CD4-positive, alpha-beta T cell treated with Interleukin-15 for 1 hour (primary cell): ENCODE measurements around the gene ATF5.
A peak's percentile ranks its signal among the peaks of the same experiment; 100 is the strongest.
"Not testable (repeated sequence)": the region's sequence is repeated elsewhere in the genome, so short reads cannot be mapped to it uniquely, and the experiment has no call there.

ENCODE experiments used
- DNase-seq: peaks from one replicate; pipeline ENCODE4 v3.0.0-alpha.2; 2020

Gene ATF5

GRCh38 chr19:49923055-49924003 lies 5.7 kb upstream of the ATF5 start:
- no peak for DNase-seq

DNA sequence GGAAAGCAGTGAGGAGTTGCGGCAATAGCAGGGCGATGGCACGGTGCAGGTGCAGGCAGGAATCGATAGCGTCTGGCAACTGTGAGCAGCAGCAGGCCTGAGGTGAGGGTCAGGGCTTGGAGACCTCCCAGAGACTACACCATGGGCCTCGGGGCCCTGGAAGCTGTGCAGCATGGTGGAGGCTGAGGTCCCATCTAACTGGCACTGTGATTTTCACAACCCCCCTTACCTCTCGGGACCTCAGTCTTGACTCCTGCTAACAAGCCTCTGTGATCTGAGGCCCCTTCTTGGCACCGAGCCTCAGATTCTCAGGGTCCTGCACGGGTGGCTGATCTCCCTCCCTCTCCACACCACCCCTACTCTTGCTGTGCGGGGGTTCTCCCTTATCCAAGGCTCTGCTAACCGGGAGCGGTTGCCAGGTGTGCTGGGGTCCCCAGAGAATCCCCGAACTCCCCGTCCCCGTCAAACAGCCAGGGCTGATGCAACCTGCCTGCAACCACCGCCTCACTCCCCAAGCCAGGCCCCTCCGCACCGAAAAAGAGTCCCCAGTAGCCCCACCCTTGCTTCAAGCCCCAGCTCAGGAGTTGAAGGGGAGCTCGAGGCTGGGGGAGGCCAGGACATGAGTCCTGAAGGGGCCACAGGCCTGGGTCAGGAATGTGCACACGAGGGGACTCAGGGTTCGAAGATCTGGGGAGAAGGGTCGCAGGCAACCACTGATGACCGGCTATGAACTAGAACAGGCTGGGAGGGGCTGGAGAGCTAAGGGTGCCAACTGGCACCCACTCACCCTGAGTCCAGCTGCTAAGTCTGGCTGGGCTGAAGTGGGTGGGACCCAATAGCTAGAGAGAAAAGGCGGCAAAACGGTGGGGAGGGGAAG lies 4.8 kb upstream of the ATF5 start:
- DNase-seq = no peak

GRCh38 chr19:49924881-49925210 lies 4.2 kb upstream of the ATF5 start:
- not testable (repeated sequence) for DNase-seq

DNA sequence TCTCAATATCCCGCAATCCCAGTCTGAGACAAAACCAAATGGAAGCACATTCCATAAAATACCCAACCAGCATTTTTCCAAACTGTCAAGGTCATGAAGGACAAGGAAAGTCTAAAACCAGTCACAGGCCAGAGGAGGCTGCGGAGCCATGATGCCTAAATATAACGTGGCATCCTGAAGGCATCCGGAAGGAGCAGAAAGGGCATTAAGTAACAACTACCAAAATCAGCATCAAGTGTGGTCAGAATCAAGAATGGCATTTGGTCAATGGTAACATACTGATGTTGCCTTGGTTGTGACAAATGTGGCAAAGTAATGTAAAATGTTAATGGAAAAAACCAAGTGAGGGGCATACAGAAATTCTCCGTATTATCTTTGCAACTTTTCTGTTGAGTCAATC lies 3.5 kb upstream of the ATF5 start:
- DNase-seq = no peak

- DNase-seq = no peak
These were observed 2.5 kb upstream of the ATF5 start for GRCh38 chr19:49926515-49926914.

GRCh38 chr19:49927526-49928264 lies 1.3 kb upstream of the ATF5 start:
- DNase-seq = no peak

GRCh38 chr19:49929611-49930482 lies 842 bp downstream of the ATF5 start:
- DNase-seq = peak; percentile 97

DNA sequence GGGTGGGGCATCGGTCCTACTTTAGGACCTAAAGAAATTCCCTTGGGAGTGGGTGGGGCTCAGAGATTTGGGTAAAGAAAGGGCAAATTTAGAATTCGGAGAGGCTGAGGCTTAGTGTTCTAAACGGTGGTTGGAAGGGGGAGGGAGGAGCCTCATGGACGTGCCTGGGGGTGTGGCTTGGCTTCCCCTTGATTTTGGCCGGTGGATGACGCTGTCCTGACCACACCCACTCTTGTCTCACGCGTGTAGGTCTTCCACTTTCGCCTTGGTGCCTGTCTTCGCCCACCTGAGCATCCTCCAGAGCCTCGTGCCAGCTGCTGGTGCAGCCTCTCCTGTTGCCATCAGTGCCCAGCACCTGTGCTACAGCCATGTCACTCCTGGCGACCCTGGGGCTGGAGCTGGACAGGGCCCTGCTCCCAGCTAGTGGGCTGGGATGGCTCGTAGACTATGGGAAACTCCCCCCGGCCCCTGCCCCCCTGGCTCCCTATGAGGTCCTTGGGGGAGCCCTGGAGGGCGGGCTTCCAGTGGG lies 1.5 kb downstream of the ATF5 start:
- DNase-seq = peak; percentile 49

DNA sequence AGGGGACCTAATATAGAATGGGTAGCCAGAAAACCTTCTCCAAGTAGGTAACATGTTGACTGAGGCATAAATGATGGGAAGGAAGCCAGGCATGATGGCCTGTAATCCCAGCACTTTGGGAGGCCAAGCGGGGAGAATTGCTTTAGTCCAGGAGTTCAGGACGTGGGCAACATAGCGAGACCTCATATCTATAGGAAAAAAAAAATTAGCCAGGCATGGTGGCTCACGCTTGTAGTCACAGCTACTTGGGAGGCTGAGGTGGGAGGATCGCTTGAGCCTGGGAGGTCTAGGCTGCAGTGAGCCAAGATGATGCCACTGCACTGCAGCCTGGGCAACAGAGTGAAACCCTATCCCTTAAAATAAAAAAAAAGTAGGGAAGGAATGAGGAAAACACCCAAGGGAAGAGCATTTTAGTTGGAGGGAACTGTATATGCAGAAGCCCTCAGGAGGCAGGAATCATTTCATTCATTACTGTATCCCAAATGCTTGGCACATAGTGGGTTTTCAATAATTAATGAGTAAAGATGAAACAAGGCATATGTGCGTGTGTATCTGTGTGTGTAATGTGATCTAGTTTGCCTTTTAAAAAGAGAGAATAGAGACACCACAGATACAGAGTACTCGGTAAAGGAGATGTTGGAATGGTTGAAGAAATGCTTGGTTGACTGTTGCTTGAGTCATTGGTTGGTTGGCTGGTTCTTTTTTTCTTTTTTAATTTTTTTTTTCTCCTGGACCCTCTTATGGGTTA lies 2.5 kb downstream of the ATF5 start:
- no peak for DNase-seq

DNA sequence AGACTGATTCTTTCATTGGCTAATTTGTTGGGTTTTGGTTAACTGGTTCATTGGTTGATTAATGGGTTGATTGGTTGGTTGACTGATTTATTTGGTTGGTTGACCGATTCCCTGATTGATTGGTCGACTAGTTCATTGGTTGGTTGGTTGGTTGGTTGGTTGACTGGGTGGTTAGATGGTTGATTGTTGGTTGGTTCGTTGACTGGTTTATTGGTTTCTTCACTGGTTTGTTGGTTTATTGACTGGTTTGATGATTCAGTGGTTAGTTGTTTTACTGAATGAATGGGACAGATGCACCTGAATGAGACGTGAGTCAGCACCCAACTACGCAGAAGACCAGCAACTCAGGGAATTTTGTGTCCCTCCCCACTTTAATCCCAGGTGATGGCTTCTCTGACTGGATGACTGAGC lies 3.0 kb downstream of the ATF5 start:
- DNase-seq = no peak

DNA sequence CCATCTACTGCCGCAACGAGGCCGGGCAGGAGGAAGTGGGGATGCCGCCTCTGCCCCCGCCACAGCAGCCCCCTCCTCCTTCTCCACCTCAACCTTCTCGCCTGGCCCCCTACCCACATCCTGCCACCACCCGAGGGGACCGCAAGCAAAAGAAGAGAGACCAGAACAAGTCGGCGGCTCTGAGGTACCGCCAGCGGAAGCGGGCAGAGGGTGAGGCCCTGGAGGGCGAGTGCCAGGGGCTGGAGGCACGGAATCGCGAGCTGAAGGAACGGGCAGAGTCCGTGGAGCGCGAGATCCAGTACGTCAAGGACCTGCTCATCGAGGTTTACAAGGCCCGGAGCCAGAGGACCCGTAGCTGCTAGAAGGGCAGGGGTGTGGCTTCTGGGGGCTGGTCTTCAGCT lies 3.7 kb downstream of the ATF5 start:
- peak; percentile 47 for DNase-seq

- DNase-seq = no peak
These were observed 4.6 kb downstream of the ATF5 start for GRCh38 chr19:49933643-49934042.

GRCh38 chr19:49936549-49936948 lies 7.5 kb downstream of the ATF5 start:
- DNase-seq = no peak

DNA sequence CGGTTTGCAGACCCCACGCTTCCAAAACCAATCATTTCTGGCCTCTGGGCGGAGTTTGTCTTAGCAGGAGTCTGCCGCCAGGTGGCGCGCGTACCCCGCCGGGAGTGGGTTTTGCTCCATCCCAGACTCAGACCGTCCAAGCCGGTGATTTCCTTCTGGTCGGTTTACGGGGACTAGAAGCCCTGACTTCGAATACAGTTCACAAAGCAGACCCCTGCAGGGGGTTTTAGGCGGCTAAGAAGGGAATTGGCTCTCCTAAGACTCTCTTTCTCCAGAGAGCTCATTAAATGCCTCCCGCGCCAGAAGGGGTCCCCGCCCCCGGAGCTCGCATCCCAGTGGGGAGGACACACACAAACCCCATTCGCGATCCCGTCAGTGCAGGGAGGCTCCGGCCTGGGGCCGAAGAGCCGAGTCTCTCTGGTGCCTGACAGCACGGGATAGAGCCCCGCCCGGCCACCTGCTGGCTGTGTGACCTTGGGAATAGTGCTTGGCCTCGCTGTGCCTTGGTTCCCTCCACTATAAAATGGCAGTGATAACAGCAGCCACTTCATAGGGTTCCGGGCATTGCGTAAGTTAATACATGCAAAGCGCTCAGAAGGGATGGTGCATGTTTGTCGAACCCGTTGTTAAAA lies 8.9 kb downstream of the ATF5 start:
- DNase-seq = peak; percentile 74

DNA sequence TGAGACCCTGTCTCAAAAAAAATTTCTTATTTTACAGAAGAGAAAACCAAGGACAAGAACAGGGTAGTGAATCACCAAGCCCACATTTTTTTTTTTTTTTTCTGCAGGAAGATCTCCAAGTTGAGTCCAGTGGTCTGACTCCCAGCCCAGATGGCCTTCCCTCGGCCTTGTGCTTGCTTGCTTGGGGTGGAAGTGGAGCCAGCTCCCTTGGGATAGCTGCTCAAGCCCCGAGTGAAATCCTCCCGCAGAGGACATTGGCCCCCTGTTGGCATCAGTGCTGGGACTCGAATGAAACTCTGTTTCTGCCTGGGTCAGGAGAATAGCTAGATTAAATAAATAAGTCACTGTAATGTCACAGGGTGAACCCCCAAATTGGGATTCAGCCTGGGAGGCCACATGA lies 9.7 kb downstream of the ATF5 start:
- DNase-seq = no peak

- no peak for DNase-seq
These were observed 10.9 kb downstream of the ATF5 start for GRCh38 chr19:49939721-49940481.

DNA sequence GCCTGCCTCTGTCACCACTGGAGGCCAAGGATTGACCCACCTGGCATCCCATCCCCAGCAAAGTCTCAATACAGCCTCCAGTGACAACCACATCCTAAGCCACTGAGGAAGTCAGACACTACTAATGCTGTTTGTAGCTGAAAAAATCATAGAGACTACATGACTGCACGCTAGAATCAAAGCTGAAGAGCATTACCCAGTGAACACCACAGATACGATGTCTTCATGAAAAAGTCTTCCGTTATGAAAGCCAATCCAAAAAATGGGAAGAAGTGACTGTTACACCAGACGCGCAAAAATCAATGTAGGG lies 11.4 kb downstream of the ATF5 start:
- DNase-seq = no peak

GRCh38 chr19:49944567-49944966 lies 15.6 kb downstream of the ATF5 start:
- not testable (repeated sequence) for DNase-seq

- DNase-seq = no peak
These were observed 17.4 kb downstream of the ATF5 start for GRCh38 chr19:49946415-49946814.
